Adipocyte (in vitro differentiated cells): Measurements from ENCODE around the gene CIDEB.

Source experiments
- DNase-seq: peaks from one replicate; pipeline ENCODE4 v3.0.0-alpha.2; 2015; ENCODE audit warnings: low read depth
- H3K27me3 ChIP-seq: replicated peaks from 2 replicates; pipeline ENCODE4 v1.7.0; 2013; ENCODE audit warnings: mild to moderate bottlenecking, low read length, moderate library complexity; ENCODE audit not compliant: control insufficient read depth, insufficient read depth
- H3K36me3 ChIP-seq: 2 replicates; pipeline ENCODE4 v1.7.0; 2013; ENCODE audit warnings: low read length, mild to moderate bottlenecking, moderate library complexity; ENCODE audit not compliant: control insufficient read depth, insufficient read depth, severe bottlenecking
- H3K4me1 ChIP-seq: 2 replicates; pipeline ENCODE4 v1.7.0; 2013; ENCODE audit warnings: mild to moderate bottlenecking, low read length, moderate library complexity; ENCODE audit not compliant: control insufficient read depth, insufficient read depth
- H3K4me3 ChIP-seq: 2 replicates; pipeline ENCODE4 v1.7.0; 2013; ENCODE audit warnings: mild to moderate bottlenecking, low read length, moderate library complexity
- H3K9ac ChIP-seq: 2 replicates; pipeline ENCODE4 v1.7.0; 2013; ENCODE audit warnings: mild to moderate bottlenecking, low read length, moderate library complexity
- H3K9me3 ChIP-seq: 2 replicates; pipeline ENCODE4 v1.7.0; 2013; ENCODE audit warnings: mild to moderate bottlenecking, low read length, moderate library complexity; ENCODE audit not compliant: control insufficient read depth

The CIDEB gene

GRCh38 chr14:24282736-24283135 lies 25.0 kb downstream of the CIDEB start:
- DNase-seq, result no peak
- no peak overlapping the region for H3K4me3 ChIP-seq
- no peaks in the 10 kb centered on the region for H3K27me3 ChIP-seq
- peaks cover 29% of the 10 kb centered on the region for H3K4me1 ChIP-seq
- H3K36me3 ChIP-seq, result no peaks in the 10 kb centered on the region
- no peaks in the 10 kb centered on the region for H3K9me3 ChIP-seq
- no peak overlapping the region for H3K9ac ChIP-seq

GRCh38 chr14:24281636-24282035 lies 26.1 kb downstream of the CIDEB start:
- Histone ChIP-seq H3K4me1 (peaks cover 38% of the 10 kb centered on the region), H3K27me3 (no peaks in the 10 kb centered on the region), H3K4me3 (no peak overlapping the region), H3K9ac (no peak overlapping the region), H3K36me3 (no peaks in the 10 kb centered on the region), H3K9me3 (no peaks in the 10 kb centered on the region)
- DNase-seq, result no peak

GRCh38 chr14:24280797-24281460 lies 26.8 kb downstream of the CIDEB start:
- peaks cover 38% of the 10 kb centered on the region for H3K4me1 ChIP-seq
- no peaks in the 10 kb centered on the region for H3K27me3 ChIP-seq
- peak; percentile 42 for DNase-seq
- peak overlapping the region; percentile 55 for H3K9ac ChIP-seq
- no peaks in the 10 kb centered on the region for H3K36me3 ChIP-seq
- H3K9me3 ChIP-seq, result no peaks in the 10 kb centered on the region
- H3K4me3 ChIP-seq, result peak overlapping the region; percentile 13

- Histone ChIP-seq H3K4me1 (peaks cover 38% of the 10 kb centered on the region), H3K4me3 (no peak overlapping the region), H3K36me3 (no peaks in the 10 kb centered on the region), H3K9ac (no peak overlapping the region), H3K27me3 (no peaks in the 10 kb centered on the region), H3K9me3 (no peaks in the 10 kb centered on the region)
- DNase-seq, result no peak
These were observed 28.2 kb downstream of the CIDEB start for GRCh38 chr14:24279301-24280186.

- no peak for DNase-seq
- H3K9ac ChIP-seq, result no peak overlapping the region
- H3K36me3 ChIP-seq, result no peaks in the 10 kb centered on the region
- H3K27me3 ChIP-seq, result no peaks in the 10 kb centered on the region
- H3K4me3 ChIP-seq, result no peak overlapping the region
- peaks cover 48% of the 10 kb centered on the region for H3K4me1 ChIP-seq
- no peaks in the 10 kb centered on the region for H3K9me3 ChIP-seq
These were observed 29.4 kb downstream of the CIDEB start for GRCh38 chr14:24278424-24278823.

GRCh38 chr14:24277606-24278321 lies 30.0 kb downstream of the CIDEB start:
- peak overlapping the region; percentile 39 for H3K9ac ChIP-seq
- peaks cover 50% of the 10 kb centered on the region for H3K4me1 ChIP-seq
- H3K36me3 ChIP-seq, result no peaks in the 10 kb centered on the region
- no peak overlapping the region for H3K4me3 ChIP-seq
- DNase-seq, result no peak
- no peaks in the 10 kb centered on the region for H3K9me3 ChIP-seq
- no peaks in the 10 kb centered on the region for H3K27me3 ChIP-seq

- Histone ChIP-seq H3K9me3 (no peaks in the 10 kb centered on the region), H3K4me3 (no peak overlapping the region)
These were observed 30.7 kb downstream of the CIDEB start for GRCh38 chr14:24277071-24277470.

GRCh38 chr14:24274101-24274543 lies 33.7 kb downstream of the CIDEB start:
- Histone ChIP-seq H3K9ac (no peak overlapping the region), H3K9me3 (no peaks in the 10 kb centered on the region), H3K4me3 (no peak overlapping the region), H3K27me3 (no peaks in the 10 kb centered on the region), H3K4me1 (peaks cover 40% of the 10 kb centered on the region), H3K36me3 (peaks cover 7% of the 10 kb centered on the region)
- no peak for DNase-seq

More at GRCh38 chr14:24277071-24277470, 30.7 kb downstream of the CIDEB start:
- no peak for DNase-seq
- Histone ChIP-seq H3K27me3 (no peaks in the 10 kb centered on the region), H3K9ac (peak overlapping the region; percentile 39), H3K4me1 (peaks cover 50% of the 10 kb centered on the region), H3K36me3 (no peaks in the 10 kb centered on the region)

GRCh38 chr14:24273422-24273998 lies 34.3 kb downstream of the CIDEB start:
- H3K4me1 ChIP-seq, result peaks cover 36% of the 10 kb centered on the region
- H3K4me3 ChIP-seq, result no peak overlapping the region
- no peak for DNase-seq
- no peak overlapping the region for H3K9ac ChIP-seq
- H3K36me3 ChIP-seq, result peaks cover 12% of the 10 kb centered on the region
- H3K9me3 ChIP-seq, result no peaks in the 10 kb centered on the region
- no peaks in the 10 kb centered on the region for H3K27me3 ChIP-seq

- H3K9ac ChIP-seq, result no peak overlapping the region
- DNase-seq, result no peak
- no peak overlapping the region for H3K4me3 ChIP-seq
- no peaks in the 10 kb centered on the region for H3K9me3 ChIP-seq
- peaks cover 21% of the 10 kb centered on the region for H3K36me3 ChIP-seq
- no peaks in the 10 kb centered on the region for H3K27me3 ChIP-seq
- peaks cover 28% of the 10 kb centered on the region for H3K4me1 ChIP-seq
These were observed 35.3 kb downstream of the CIDEB start for GRCh38 chr14:24272467-24272866.

- Histone ChIP-seq H3K36me3 (peaks cover 27% of the 10 kb centered on the region), H3K9ac (peak overlapping the region; percentile 99), H3K27me3 (no peaks in the 10 kb centered on the region), H3K4me3 (peak overlapping the region; percentile 97), H3K9me3 (no peaks in the 10 kb centered on the region), H3K4me1 (peaks cover 22% of the 10 kb centered on the region)
- DNase-seq, result no peak
These were observed 35.9 kb downstream of the CIDEB start for GRCh38 chr14:24271834-24272263.
